Superior temporal gyrus (tissue), 1 donor: ENCODE results near the gene CDON.

Source experiments
- DNase-seq: peaks from one replicate; pipeline ENCODE4 v3.0.0-alpha.2; 2016; ENCODE audit errors: extremely low spot score

CDON gene

GRCh38 chr11:125944350-125945010, 118.2 kb downstream of the CDON start:
- DNase-seq: no peak

DNA sequence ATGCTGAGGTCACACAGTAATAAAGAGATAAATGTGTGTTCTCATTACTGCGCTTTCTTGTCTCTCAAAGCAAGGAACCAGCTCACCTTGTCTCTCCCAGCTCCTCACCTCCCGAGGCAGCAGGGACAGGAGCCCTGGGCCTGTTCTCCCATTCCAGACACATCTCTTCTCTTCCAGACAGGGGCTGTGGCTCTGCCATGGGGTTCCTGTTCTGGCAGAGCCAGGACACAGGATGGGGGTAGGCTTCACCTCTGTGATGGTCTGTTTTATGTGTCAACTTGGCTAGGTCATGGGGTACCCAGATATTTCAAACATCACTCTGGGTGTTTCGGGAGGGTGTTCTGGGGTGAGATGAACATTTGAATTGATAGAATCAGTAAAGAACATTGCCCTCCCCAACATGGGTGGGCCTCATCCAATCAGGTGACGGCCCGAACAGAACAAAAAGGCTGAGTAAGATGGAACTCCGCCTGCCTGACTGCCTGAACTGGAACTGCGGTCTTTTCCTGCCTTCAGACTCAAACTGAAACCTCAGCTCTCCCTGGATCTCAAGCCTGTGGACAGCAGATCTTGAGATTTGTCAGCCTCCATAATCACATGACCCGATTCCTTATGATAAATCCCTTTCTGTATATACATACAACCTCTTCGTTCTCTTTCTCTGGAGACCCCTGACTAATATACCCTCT, 118.9 kb downstream of the CDON start:
- DNase-seq: no peak

- DNase-seq: no peak
Observed at GRCh38 chr11:125942771-125943428, 119.8 kb downstream of the CDON start.

- DNase-seq: no peak
Observed at GRCh38 chr11:125941619-125942611, 120.8 kb downstream of the CDON start.

- no peak for DNase-seq
Observed at GRCh38 chr11:125941267-125941618, 121.4 kb downstream of the CDON start.

DNA sequence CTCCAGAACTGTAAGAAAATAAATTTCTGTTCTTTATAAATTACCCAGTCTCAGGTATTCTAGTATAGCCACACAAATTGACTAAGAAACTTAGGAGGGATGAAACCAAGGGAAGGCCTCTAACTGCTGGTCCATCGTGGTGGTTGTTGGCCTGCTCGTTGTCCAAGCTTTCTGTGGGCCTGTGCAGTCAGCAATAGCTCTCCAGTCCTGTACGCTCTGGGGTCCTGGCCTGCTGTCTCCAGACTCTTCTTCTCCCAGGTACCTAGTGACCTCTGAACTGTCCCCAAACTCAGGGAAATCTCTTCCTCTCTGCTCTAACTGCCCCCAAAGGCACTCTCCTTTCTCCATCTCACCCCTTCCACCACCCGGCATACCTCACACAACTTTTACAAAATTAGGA, 122.5 kb downstream of the CDON start:
- no peak for DNase-seq

- no peak for DNase-seq
Observed at GRCh38 chr11:125939081-125939521, 123.6 kb downstream of the CDON start.

DNA sequence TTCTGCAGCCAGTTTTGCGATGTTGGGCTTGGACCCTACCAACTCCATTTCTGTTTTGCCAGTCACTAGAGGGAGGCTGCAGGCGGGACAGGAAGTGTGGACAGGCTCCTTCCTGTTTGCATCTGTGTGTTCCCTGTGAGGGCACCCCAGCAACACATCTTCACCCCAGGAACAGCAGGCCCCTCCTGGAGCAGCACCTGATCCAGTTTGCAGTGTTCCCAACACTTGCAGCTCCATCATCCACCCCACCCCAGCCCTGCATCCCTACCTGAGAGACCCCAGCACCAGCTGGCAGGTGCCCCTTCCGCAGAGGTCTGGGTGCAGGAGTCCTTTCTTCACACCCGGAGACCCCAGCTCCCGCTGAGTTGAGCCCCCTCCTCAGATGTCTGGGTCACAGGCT, 124.2 kb downstream of the CDON start:
- DNase-seq: no peak

DNA sequence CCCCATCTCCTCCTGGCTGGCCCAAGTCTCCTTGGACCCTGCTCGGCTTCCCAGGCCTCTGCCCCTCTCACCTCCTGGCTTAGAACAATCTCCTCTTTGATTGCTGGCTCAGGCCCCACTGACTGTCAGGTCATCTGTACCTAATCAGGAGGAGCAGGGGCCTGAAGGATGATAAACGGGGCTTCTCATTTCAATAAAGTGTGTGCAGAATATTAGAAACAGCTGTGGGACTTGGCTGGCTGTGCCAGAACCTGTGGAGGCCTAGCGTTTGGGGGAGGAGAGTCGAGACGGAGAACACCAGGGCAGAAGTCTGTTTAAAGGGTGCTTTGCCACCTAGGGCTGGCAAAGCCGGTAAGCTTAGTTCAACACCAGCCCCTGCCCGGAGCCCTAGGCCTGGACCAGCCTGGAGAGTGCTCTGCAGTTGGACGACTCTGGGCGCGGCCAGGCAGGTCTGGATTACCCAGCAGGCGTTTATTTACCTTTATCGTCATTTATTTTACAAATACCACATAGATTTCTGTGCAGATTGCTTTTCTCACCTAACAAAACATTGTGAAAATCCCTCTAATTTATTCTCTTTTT, 127.0 kb downstream of the CDON start:
- DNase-seq: no peak

DNA sequence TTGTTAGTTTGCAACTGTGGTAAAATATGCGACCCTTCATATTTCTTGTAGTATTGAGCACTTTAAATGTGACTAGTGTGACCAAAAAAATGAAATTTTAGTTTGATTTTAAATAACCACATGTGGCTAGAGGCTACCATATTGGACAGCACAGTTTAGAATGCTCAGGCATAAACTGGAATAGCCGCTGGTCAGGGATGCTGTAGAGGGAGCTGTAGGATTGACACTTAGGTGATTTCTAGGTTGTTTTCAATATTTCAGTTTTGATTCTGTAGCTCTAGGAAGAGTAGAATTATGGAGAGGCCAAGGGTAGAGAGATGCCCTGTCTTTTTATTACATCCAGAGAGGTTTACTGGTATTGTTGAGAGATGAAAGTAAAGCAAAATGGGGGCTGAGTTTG, 127.6 kb downstream of the CDON start:
- DNase-seq: no peak

GRCh38 chr11:125934473-125934872, 128.2 kb downstream of the CDON start:
- DNase-seq: no peak

DNA sequence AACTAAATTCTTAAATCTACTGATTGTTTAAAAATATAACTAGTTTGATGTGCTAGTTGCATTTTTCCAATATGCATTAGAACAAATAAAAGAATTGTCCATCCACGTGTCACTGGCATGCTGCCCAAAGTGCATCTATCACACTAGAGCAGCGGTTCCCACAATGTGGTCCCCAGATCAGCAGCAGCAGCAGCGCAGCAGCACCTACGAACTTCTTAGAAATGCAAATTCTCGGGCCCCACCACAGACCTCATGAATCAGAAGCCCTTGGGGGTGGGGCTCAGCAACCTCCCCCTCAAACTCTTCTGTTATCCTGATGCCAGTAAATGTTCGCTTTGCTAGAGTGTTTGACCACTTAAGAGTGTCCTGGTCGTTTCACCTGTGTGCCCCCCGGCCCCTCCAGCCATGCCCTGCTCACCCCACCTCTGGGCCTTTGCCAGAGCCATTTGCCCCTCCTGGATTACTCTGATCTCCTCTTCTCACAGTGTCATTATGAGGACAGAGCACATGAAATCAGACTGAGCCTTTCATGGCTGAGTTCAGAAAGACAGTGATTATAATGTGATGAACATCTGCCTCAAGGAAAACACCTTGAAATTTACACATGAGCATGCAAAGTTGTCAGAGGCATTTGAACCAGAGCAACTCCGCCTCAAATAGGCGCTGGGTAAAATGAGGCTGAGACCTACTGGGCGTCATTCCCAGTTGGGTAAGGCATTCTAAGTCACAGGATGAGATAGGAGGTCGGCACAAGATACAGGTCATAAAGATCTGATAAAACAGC, 129.4 kb downstream of the CDON start:
- DNase-seq: no peak

DNA sequence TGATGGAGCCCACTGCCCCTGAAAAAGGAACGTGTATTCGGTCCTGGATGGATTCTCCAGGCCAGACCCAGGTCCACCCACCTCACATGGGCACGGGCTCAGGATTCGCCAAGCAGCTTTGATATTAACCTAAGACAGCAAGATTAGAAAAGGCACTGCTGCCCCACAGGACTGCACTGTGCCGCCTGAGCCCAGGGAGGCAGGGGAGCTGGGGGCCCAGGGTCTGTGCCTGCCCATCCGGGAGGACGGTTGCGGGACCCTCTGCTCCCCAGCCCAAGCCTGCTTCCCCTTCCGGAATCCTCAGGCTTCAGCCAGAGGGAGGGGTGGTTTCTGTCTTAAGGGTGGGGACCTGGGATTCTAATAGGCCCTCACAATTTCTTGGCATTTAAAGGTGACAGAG, 130.4 kb downstream of the CDON start:
- DNase-seq: no peak

DNA sequence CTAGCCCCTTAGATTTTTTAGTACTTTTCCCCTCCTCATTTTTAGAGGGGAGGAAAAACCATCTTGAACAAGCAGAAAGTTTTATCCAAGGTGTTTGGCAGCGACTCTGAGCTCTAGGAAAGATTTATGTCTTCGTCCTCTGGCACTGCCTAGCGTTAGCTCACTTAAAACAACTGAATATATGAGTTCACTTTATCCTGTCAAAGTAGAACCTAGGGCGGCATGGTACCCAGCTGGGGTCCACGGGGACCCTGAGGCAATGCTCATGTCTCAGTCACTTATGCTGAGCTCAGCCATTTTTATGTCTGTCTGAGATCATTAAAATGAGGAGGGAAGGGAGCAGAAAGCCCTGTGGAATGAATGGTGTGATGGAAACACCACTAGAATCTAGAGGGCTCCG, 131.0 kb downstream of the CDON start:
- DNase-seq: no peak

DNA sequence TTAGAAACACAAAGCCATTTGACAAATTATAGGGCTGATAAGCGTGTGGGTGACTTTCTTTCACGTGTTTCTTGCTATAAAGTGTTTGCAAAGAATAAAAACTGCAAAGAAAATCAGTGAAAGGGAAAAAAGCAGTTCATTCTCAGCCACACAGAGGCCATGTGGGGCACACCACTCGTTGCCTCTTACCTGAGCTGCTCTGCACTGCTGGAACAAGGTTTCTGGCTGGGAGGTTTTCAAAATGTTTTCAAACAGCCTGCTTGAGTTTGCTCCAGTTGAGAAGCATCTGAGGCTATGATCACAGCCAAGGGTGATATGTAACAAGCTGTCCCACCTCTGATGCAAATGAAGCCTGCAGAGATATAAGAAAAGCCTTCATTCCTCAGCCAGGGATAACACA, 131.6 kb downstream of the CDON start:
- DNase-seq: no peak

DNA sequence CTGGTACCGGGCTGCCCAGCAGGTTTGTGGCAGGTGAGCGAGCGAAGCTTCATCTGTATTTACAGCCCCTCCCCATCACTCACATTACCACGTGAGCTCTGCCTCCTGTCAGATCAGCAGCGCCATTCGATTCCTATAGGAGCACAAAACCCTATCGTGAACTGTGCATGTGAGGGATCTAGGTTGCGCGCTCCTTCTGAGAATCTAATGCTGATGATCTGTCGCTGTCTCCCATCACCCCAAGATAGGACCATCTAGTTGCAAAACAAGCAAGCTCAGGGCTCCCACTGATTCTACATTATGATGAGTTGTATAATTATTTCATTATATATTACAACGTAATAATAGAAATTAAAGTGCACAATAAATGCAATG, 132.6 kb downstream of the CDON start:
- no peak for DNase-seq

DNA sequence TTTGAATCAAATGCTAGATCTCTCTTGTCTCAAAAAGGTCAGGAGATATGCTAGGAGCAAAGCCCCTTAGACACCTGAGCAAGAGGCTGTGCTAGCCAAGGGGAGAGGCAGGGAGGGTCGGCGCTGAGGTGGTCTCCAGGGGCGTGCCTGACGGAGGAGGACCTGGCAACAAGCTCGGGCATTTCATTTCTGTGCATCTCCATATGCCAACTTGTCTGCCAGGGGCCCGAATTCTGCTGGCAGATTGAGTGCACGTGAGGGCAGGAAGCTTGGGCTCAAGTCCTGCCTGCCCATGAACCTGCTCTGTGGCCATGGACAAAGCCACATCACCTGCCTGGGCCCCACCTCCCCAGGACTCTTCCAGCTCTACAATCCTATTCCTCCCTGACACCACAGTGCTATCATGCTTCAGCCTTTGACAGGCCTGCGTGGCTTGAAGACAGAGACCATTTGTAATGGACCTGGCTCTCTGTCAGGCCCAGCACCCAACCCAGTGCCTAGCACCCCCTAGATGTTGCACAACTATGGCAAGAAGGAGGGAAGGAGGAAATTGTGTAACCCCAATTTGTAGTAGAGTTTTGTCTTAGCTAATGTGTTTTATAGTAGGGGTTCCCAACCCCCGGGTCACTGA, 133.1 kb downstream of the CDON start:
- no peak for DNase-seq

DNA sequence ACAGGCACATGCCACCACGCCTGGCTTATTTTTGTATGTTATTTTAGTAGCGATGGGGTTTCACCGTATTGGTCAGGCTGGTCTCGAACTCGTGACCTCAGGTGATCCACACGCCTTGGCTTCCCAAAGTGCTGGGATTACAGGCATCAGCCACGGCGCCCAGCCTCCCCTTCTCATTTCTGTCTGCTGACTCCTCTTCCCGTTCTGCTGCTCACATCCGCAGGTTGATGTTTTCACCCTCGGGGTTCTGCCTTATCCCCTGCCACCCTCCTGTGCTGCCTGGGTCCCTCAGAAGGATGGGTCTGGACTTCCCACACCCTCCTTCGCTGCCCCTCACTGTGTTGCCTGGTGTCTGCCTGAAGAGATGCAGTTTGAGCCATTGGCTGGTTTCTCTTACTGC, 136.0 kb downstream of the CDON start:
- no peak for DNase-seq

DNA sequence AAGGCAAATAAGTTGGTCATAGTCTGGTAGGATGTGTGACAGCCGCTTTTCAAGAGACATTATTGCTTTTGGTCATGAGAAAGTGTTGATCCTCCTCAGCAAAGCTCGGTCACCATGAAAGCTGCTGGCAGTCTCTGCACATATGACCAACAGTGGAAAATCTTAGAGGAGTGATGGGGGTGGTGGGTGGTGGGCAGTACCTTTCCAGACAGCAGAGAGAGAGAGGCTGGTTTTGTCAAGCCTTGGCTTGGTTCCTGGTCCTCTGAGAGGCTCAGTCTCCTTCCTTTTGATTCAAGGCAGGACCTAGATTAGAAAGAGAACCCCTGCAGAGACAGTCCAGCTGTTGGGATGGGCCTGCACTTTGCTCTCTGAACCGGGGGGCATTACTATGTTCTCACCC, 136.9 kb downstream of the CDON start:
- no peak for DNase-seq

- DNase-seq: no peak
Observed at GRCh38 chr11:125925247-125925740, 137.4 kb downstream of the CDON start.
